ENCODE measurements around the gene LPGAT1.

GRCh38 chr1:211833174-211833820, 2.7 kb upstream of the LPGAT1 start:
- TF ChIP-seq CTCF (IDR thresholded peaks at IDR 0.05) (no peak), POLR2A (IDR thresholded peaks at IDR 0.05) (no peak), EP300 (IDR thresholded peaks at IDR 0.05; ENCODE audit: low read depth) (no peak)

Data from transverse colon (tissue), 3 donors.